Measurements from ENCODE around the gene GRK2. TPM values are rescaled to one million over a fixed set of nuclear protein-coding genes. Genes with fewer than 3 reads are reported as not detected.
A peak's percentile ranks its signal among the peaks of the same experiment; 100 is the strongest.

The GRK2 gene
- total RNA-seq, 2 experiments from 2014 or later, result 280 to 397 TPM

DNA sequence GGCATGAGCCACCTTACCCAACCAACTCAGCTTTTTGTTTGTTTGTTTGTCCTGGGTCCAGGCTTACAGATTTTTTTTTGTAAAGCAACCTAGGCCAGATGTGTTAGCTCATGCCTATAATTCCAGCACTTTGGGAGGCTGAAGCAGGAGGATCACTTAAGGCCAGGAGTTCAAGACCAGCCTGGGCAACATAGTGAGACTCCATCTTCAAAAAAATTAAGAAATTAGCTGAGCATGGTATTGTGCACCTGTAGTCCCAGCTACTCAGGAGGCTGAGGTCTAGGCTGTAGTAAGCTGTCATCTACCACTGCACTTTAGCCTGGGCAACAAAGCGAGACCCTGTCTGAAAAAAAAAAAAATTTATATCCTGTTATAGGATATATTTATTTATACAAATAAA, 28.7 kb upstream of the GRK2 start:
- Histone ChIP-seq H3K9me2 (ENCODE audit: insufficient read depth, low read length) (no peaks in the 10 kb centered on the region), H4K20me1 (ENCODE audit: insufficient read depth, low read length) (peaks cover 19% of the 10 kb centered on the region; the same call in 1 of the 2 replicates), H3K79me2 (ENCODE audit: insufficient read depth, low read depth, low read length) (peaks cover 26% of the 10 kb centered on the region), H3K4me1 (ENCODE audit: insufficient read depth, low read length, poor library complexity, severe bottlenecking) (peaks cover 38% of the 10 kb centered on the region), H3K9me3 (ENCODE audit: low read length) (no peaks in the 10 kb centered on the region), H3K36me3 (ENCODE audit: insufficient read depth, low read length) (peaks cover 40% of the 10 kb centered on the region), H2AFZ (ENCODE audit: low read length) (no peak overlapping the region), H3K4me2 (ENCODE audit: low read length) (no peak overlapping the region), H3K27ac (ENCODE audit: low read depth, low read length, poor library complexity, severe bottlenecking) (no peak overlapping the region), H3K4me3 (ENCODE audit: low read depth, low read length, poor library complexity, severe bottlenecking) (no peak overlapping the region)
- no peak for DNase-seq (ENCODE audit: low spot score)
- POLR2A ChIA-PET, result interaction anchor here (0.6 to 1.5 kb wide), 4 partner anchors 19 to 381 kb away, joined by 3 to 5 read pairs (median 4); no protein-coding TSS in a partner anchor
- TF ChIP-seq EZH2phosphoT487 (IDR thresholded peaks at IDR 0.05; ENCODE audit: borderline replicate concordance, low read depth, low read length), result no peak
- TF ChIP-seq, protein P1, sequence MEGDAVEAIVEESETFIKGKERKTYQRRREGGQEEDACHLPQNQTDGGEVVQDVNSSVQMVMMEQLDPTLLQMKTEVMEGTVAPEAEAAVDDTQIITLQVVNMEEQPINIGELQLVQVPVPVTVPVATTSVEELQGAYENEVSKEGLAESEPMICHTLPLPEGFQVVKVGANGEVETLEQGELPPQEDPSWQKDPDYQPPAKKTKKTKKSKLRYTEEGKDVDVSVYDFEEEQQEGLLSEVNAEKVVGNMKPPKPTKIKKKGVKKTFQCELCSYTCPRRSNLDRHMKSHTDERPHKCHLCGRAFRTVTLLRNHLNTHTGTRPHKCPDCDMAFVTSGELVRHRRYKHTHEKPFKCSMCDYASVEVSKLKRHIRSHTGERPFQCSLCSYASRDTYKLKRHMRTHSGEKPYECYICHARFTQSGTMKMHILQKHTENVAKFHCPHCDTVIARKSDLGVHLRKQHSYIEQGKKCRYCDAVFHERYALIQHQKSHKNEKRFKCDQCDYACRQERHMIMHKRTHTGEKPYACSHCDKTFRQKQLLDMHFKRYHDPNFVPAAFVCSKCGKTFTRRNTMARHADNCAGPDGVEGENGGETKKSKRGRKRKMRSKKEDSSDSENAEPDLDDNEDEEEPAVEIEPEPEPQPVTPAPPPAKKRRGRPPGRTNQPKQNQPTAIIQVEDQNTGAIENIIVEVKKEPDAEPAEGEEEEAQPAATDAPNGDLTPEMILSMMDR (conservative IDR thresholded peaks at IDR 0.05; ENCODE audit: low read length), result no peak
- BruUV-seq (replicated peaks), result no TSS peak
- intact Hi-C loops (cut with micrococcal nuclease; ENCODE audit: unreplicated experiment), result no loop called here
- CTCF ChIA-PET (ENCODE audit: unreplicated experiment), result no interaction called here

DNA sequence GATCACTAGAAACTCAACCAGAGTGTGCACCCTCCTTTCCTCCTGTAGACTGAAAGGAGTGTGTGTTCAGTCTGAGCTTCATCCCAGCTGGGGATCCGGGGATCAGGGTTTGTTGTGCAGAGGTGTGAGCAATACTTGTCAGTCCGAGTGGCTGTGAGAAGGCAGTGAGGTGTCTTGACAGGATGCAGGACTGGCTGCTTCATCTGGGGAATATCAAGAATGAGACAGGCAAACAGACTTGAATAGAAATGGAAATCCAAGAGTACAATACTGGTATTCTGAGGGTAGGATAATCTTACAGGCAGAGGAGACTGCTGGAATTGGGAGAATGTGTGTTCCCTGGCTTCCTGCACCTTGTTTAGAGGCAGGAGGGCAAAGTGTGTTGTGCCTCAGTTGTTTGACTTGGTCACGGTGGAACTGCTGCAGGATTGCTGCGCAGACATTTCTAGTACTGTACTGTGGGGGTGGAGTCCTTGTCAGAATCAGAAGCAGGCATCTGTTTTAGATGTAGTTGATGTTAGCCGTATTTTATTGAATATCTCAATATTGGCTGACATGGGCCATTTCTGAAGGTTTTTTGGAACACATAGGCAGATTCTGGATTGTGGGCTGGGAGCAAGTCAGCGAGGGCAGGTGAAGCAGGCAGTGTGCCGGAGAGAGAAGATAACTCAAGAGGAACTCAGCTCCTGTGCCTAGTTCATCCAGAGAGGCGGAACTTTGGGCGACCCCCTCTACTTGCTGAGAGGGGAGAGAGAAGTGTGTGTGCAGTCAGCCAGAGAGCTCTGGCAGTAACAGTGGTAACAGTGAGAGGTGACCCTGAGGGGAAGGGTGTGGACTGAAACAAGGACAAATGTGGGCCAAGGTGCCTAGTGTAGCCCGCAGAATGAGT, 27.1 kb upstream of the GRK2 start:
- TF ChIP-seq, protein P1 (conservative IDR thresholded peaks at IDR 0.05; ENCODE audit: low read length), result no peak
- no peak for TF ChIP-seq EZH2phosphoT487 (IDR thresholded peaks at IDR 0.05; ENCODE audit: borderline replicate concordance, low read depth, low read length)
- H4K20me1 ChIP-seq (ENCODE audit: insufficient read depth, low read length), result peaks cover 23% of the 10 kb centered on the region; the same call in 1 of the 2 replicates

More for the DNA sequence above, 27.1 kb upstream of the GRK2 start:
- Histone ChIP-seq H3K79me2 (ENCODE audit: insufficient read depth, low read depth, low read length) (peaks cover 42% of the 10 kb centered on the region), H3K9me2 (ENCODE audit: insufficient read depth, low read length) (no peaks in the 10 kb centered on the region), H2AFZ (ENCODE audit: low read length) (peak overlapping the region; percentile 40; the same call in 1 of the 2 replicates), H3K4me2 (ENCODE audit: low read length) (peak overlapping the region; percentile 89), H3K4me1 (ENCODE audit: insufficient read depth, low read length, poor library complexity, severe bottlenecking) (peaks cover 33% of the 10 kb centered on the region), H3K9me3 (ENCODE audit: low read length) (no peaks in the 10 kb centered on the region), H3K27ac (ENCODE audit: low read depth, low read length, poor library complexity, severe bottlenecking) (peak overlapping the region; percentile 72), H3K4me3 (ENCODE audit: low read depth, low read length, poor library complexity, severe bottlenecking) (peak overlapping the region; percentile 80), H3K36me3 (ENCODE audit: insufficient read depth, low read length) (peaks cover 43% of the 10 kb centered on the region)
- intact Hi-C loops (cut with micrococcal nuclease; ENCODE audit: unreplicated experiment), result loop anchor here (1.0 kb wide), 1 partner anchor 120 kb away; the partner anchor contains the start of gene KDM2A
- POLR2A ChIA-PET, result interaction anchor here (0.5 to 1.2 kb wide), 7 partner anchors 9 to 164 kb away, joined by 3 to 4 read pairs (median 3); no protein-coding TSS in a partner anchor
- BruUV-seq (replicated peaks), result no TSS peak
- no peak for DNase-seq (ENCODE audit: low spot score)
- CTCF ChIA-PET (ENCODE audit: unreplicated experiment), result interaction anchor here (1.0 kb wide), 3 partner anchors 11 to 23 kb away, joined by 3 to 4 read pairs (median 3); no protein-coding TSS in a partner anchor
